Body of pancreas (tissue), 4 donors: ENCODE measurements around the gene TMA7.

Source experiments
- POLR2A ChIP-seq, 3 donors: fragments of 450-650 bp; IDR thresholded peaks; one replicate each; pipeline ENCODE4 v1.6.1; 2016; ENCODE audit warnings: antibody characterized with exemption in 3 of 3, mild to moderate bottlenecking in 2 of 3
- TF ChIP-seq, protein P1 (sequence below), 7 experiments: fragments of 450-650 bp in 4 of 7; fragments of 200-600 bp in 3 of 7; sonication (generic) in 3 of 7; IDR thresholded peaks; one replicate each; pipeline ENCODE4 v1.5.1; 2016 to 2019; ENCODE audit warnings: antibody characterized with exemption in 7 of 7

DNA sequence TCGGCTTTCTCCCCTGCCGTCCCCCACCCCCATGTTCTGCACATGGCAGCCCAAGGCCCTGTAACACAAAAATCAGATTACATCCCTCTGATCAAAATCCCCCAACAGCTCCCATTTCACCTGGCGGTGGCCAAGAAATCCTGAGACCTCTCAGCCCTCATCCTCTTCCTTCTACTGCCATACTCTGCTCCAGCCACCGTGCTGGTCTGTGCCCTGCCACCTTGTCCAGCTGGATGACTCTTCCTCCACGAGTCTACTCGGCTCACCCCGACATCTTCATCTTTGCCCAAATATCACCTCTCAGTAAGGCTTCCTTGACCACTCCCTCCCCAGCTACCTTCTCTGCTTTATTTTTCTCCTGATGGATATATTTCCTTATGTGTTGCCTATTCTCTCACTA is 3.2 kb upstream of the TMA7 start:
- TF ChIP-seq, protein P1, sequence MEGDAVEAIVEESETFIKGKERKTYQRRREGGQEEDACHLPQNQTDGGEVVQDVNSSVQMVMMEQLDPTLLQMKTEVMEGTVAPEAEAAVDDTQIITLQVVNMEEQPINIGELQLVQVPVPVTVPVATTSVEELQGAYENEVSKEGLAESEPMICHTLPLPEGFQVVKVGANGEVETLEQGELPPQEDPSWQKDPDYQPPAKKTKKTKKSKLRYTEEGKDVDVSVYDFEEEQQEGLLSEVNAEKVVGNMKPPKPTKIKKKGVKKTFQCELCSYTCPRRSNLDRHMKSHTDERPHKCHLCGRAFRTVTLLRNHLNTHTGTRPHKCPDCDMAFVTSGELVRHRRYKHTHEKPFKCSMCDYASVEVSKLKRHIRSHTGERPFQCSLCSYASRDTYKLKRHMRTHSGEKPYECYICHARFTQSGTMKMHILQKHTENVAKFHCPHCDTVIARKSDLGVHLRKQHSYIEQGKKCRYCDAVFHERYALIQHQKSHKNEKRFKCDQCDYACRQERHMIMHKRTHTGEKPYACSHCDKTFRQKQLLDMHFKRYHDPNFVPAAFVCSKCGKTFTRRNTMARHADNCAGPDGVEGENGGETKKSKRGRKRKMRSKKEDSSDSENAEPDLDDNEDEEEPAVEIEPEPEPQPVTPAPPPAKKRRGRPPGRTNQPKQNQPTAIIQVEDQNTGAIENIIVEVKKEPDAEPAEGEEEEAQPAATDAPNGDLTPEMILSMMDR (IDR thresholded peaks at IDR 0.05) = no peak
- no peak for TF ChIP-seq POLR2A (IDR thresholded peaks at IDR 0.05)
